ENCODE data around the gene GDA. TPM values are rescaled to one million over a fixed set of nuclear protein-coding genes. Genes with fewer than 3 reads are reported as not detected.

The GDA gene
- total RNA-seq, 2 donors from 2014 or later = 22.2 to 23.0 TPM

GRCh38 chr9:72140586-72140985 lies 8.7 kb upstream of the GDA start:
- no peak for DNase-seq
- no peak overlapping the region for H3K9ac ChIP-seq (ENCODE audit: low read depth in 2 of 2, low read length in 2 of 2)
- H3K4me3 ChIP-seq = no peak overlapping the region
- H3K27ac ChIP-seq = no peak overlapping the region
- no peaks in the 10 kb centered on the region for H3K36me3 ChIP-seq
- H3K9me3 ChIP-seq = no peaks in the 10 kb centered on the region
- no peaks in the 10 kb centered on the region for H3K27me3 ChIP-seq
- H3K4me1 ChIP-seq = no peaks in the 10 kb centered on the region
- intact Hi-C loops (cut with DNase I) = no loop called here
- no peak for TF ChIP-seq CTCF (IDR thresholded peaks at IDR 0.05)

GRCh38 chr9:72141484-72141883 lies 7.8 kb upstream of the GDA start:
- H3K27me3 ChIP-seq = no peaks in the 10 kb centered on the region
- no peak overlapping the region for H3K27ac ChIP-seq
- H3K4me1 ChIP-seq = no peaks in the 10 kb centered on the region
- no peaks in the 10 kb centered on the region for H3K36me3 ChIP-seq
- TF ChIP-seq CTCF (IDR thresholded peaks at IDR 0.05) = no peak
- intact Hi-C loops (cut with DNase I) = no loop called here
- no peak for DNase-seq
- H3K4me3 ChIP-seq = no peak overlapping the region
- H3K9ac ChIP-seq (ENCODE audit: low read depth in 2 of 2, low read length in 2 of 2) = no peak overlapping the region
- H3K9me3 ChIP-seq = no peaks in the 10 kb centered on the region

- H3K4me1 ChIP-seq = no peaks in the 10 kb centered on the region
- no peak overlapping the region for H3K9ac ChIP-seq (ENCODE audit: low read depth in 2 of 2, low read length in 2 of 2)
- H3K9me3 ChIP-seq = no peaks in the 10 kb centered on the region
- H3K27ac ChIP-seq = no peak overlapping the region
- H3K27me3 ChIP-seq = no peaks in the 10 kb centered on the region
- H3K4me3 ChIP-seq = no peak overlapping the region
- no peak for TF ChIP-seq CTCF (IDR thresholded peaks at IDR 0.05)
- no peaks in the 10 kb centered on the region for H3K36me3 ChIP-seq
- intact Hi-C loops (cut with DNase I) = no loop called here
- DNase-seq = no peak
These were observed 4.3 kb upstream of the GDA start for GRCh38 chr9:72144756-72145492.

GRCh38 chr9:72145733-72146505 lies 3.3 kb upstream of the GDA start:
- DNase-seq = no peak
- H3K9ac ChIP-seq (ENCODE audit: low read depth in 2 of 2, low read length in 2 of 2) = no peak overlapping the region
- intact Hi-C loops (cut with DNase I) = no loop called here
- H3K27me3 ChIP-seq = no peaks in the 10 kb centered on the region
- no peaks in the 10 kb centered on the region for H3K9me3 ChIP-seq
- no peak overlapping the region for H3K27ac ChIP-seq
- TF ChIP-seq CTCF (IDR thresholded peaks at IDR 0.05) = no peak
- H3K4me3 ChIP-seq = no peak overlapping the region
- H3K4me1 ChIP-seq = no peaks in the 10 kb centered on the region
- no peaks in the 10 kb centered on the region for H3K36me3 ChIP-seq

- intact Hi-C loops (cut with DNase I) = no loop called here
- Histone ChIP-seq H3K4me1 (no peaks in the 10 kb centered on the region), H3K9me3 (no peaks in the 10 kb centered on the region), H3K36me3 (no peaks in the 10 kb centered on the region), H3K27ac (no peak overlapping the region), H3K27me3 (no peaks in the 10 kb centered on the region), H3K4me3 (no peak overlapping the region), H3K9ac (ENCODE audit: low read depth in 2 of 2, low read length in 2 of 2) (no peak overlapping the region)
- no peak for TF ChIP-seq CTCF (IDR thresholded peaks at IDR 0.05)
- no peak for DNase-seq
These were observed 1.6 kb upstream of the GDA start for GRCh38 chr9:72147676-72148075.
